HG02798 (cell line): ENCODE results near the gene PECR.
"Not testable (repeated sequence)": the region's sequence is repeated elsewhere in the genome, so short reads cannot be mapped to it uniquely, and the experiment has no call there.

ENCODE experiments used
- ATAC-seq: cut with Tn5 transposase; IDR thresholded peaks from one replicate; pipeline ENCODE4 v1.9.1; 2021; ENCODE audit warnings: mild to moderate bottlenecking; ENCODE audit not compliant: unreplicated experiment, poor library complexity

Gene PECR

GRCh38 chr2:216034065-216034464, 47.5 kb downstream of the PECR start:
- ATAC-seq, result peak; percentile 47

DNA sequence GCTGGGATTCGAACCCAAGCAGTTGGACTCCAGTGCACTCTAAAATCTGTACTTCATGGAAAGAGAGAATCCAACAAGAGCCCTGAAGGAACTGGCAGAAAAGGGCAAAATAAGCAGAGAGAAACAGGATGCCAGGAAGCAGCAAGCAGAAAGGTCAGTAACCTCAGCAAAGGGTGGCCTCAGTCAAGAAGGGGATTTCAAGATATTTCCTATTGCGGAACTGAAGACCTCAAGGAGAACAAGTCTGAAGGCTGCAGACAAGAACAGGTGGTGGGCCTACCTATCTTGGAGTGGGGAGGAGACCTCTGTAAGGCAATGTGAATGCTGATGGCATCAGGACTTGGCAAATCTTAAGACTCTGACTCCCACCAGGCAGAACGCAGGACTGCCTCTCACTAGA, 48.2 kb downstream of the PECR start:
- ATAC-seq, result peak; percentile 30

GRCh38 chr2:216031960-216032689, 49.5 kb downstream of the PECR start:
- ATAC-seq, result peak; percentile 79

DNA sequence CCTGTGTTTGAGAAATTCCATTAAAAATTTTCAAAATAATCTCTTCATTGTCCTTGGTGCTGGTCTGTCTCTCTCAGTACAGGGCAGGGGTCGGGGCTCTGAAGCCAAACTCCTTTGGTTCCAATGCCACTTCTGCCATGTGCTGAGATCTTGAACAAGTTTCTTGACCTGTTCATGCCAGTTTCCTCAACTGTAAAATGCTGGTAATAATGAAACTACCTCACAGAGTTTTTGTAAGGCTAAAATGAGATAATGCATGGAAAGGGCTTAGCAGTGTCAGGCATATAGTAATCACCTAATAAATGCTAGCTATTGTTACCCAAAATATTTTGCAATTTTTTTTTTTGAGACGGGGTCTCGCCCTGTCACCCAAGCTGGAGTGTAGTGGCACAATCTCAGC, 51.4 kb downstream of the PECR start:
- no peak for ATAC-seq

- no peak for ATAC-seq
Measured at GRCh38 chr2:216029416-216030129, 52.0 kb downstream of the PECR start.

DNA sequence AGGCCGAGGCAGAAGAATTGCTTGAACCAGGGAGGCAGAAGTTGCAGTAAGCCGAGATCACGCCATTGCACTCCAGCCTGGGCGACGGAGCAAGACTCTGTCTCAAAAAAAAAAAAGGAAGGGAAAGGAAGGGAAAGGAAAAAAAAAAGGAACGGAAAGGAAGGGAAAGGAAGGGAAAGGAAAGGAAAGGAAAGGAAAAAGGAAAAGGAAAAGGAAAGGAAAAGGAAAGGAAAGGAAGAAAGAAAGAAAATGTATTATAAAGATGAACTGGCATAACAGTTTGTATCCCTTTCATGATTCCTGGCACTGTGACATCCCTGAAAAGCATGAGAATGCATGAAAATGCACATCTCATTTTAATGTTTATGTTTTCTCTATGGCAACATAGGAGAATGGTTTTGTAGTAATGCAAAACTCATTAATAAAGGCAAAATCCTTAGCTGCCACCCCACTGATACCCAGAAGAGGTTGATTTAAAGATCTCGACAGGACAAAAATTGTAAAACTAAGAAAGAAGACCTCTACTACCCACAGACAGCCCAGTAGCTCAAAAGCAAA, 56.8 kb downstream of the PECR start:
- ATAC-seq, result no peak

- ATAC-seq, result peak; percentile 91
Measured at GRCh38 chr2:216023055-216023648, 58.5 kb downstream of the PECR start.

DNA sequence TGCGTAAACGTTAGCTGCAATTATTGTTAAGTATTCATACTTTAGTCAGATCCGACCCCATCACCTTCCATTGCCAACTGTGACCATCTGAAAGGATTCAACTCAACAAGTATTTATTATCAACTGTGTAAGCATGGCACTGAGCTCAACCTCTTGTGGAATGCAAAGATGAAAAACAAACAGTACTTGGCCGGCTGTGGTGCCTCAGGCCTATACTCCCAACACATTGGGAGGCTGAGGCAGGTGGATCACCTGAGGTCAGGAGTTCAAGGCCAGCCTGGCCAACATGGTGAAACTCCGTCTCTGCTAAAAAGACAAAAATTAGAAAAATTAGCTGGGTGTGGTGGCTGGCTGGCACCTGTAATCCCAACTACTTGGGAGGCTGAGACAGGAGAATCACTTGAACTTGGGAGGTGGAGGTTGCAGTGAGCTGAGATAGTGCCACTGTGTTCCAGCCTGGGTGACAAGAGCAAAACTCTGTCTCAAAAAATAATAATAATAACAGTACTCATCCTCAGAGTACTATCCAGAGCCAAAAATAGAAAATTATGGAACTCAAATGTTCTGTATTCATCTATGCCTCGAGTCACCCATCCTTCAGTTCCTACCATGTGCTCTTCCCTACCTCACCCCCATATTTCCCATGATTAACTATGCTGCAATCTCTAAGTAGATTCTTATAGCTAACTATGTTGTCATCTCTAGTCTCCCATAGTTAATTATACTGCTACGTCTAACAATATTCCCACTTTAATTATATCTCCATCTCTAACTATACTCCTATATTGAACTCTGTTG, 59.6 kb downstream of the PECR start:
- ATAC-seq, result no peak

DNA sequence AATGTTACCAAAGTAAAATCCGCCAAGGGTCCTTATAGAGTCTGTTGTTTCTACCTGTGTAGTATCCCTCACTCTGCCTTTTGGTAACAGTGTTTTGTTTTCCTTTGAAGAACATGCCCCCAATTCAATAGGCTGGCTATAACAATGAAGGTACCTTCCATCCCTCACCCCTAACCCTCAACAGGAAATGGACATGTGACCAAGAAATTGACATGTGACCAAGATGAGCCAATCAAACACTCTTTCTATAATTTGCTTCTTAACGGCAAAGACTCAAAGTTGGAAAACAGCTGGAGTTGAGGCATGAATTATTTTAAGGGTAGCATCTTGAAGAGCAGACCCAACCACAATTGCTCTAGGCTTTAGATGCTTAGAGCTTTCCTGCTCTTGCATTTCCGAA, 62.9 kb downstream of the PECR start:
- ATAC-seq, result no peak

- ATAC-seq, result peak; percentile 38
Measured at GRCh38 chr2:216017365-216017764, 64.2 kb downstream of the PECR start.

GRCh38 chr2:216016581-216016980, 65.0 kb downstream of the PECR start:
- ATAC-seq, result no peak

DNA sequence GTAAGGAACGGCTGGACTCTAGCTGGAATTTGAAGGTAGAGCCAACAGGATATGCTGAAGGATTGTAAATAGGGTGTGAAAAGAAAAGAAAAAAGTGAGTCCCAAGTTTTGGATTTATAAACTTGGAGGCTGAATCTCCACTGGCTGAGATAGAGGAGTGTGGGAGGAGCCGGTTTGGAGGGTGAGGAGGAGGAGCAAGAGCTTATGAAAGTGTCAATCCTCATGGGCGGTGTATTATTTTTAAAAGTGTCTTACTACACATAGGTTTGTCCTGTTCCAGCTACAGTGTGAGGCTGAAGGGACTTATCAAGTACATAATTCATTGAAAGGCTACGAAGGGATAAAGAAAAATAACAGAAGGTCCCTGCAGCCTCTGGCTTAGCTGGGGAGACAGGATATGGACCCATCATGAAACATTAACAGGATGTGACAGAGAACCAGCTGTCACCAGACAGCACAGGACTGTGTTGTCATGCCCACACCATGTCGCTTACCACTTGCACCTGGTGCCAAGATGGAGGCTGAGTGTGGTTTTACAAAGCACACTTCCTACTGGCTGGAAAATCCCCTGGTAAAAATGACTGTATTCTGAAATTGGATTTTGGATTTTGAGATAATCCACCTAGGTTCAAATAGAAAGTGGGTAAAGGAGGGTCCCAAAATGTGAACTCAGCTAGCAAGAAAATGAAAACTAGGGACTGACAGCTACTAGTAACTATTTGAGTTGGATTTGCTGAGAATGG, 65.7 kb downstream of the PECR start:
- peak; percentile 84 for ATAC-seq

GRCh38 chr2:216014986-216015385, 66.6 kb downstream of the PECR start:
- ATAC-seq, result no peak

DNA sequence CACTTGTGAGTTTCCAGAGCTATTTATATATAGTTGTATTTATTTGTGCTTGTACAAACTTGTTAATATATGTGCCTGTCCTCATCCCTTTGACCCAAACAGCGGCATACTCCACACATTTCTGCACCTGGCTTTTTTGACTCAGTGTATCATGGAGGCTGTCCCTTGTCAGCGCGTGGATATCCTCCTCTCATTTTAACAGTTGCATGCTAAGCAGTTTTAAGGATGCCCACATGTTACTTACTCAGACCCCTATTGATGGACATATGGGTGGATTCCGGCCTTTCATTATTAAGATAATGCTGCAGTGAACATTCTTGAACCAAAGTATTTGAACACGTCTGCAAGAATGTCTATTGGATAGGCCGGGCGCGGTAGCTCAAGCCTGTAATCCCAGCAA, 67.6 kb downstream of the PECR start:
- ATAC-seq, result no peak

DNA sequence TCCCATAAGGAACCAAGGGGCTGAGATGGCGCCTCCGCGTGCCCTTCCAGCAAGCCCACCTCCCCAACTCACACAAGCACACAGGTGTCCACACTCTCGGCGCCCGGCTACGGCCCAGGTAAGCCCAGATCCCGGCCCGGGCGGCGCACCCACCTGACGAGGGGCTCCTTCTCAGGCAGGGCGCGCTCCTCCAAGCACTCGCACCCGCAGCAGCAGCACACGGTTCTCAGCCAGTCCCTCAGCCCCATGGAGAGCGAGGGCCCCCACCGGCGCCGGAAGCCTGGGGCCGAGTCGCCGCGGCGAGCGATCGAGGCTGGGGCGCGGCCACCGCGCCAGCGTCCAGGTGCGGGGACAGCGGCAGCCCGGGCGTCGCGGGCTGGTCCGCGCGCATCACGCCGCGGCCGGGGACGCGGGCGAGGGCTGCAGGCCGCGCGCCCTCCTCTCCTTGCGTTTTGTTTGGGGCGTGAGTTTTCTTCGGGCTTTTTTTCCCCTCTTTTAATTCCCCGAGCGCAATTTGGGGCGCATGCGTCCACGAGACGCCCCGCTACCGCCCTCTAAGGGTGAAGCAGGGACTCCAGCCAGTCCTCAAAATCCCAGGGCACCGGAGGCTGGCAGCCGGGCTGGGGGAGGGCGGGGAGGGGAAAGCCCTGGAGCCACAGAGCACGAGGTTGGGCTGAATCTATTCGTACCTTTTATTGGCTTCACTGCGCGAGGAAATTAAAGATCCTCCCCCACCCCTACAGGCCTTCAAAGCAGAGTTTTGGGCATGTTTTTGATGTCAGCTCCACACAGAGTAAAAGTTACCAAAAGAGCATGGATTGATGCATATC, 68.3 kb downstream of the PECR start, which contains the start of gene MREG:
Gene MREG (minus strand): TSS at position 472 of the 830 bp plus-strand sequence. CDS start 224 bp downstream, at position 248.
- ATAC-seq, result peak; percentile 51

GRCh38 chr2:216012830-216013079, 68.9 kb downstream of the PECR start:
- ATAC-seq, result no peak

DNA sequence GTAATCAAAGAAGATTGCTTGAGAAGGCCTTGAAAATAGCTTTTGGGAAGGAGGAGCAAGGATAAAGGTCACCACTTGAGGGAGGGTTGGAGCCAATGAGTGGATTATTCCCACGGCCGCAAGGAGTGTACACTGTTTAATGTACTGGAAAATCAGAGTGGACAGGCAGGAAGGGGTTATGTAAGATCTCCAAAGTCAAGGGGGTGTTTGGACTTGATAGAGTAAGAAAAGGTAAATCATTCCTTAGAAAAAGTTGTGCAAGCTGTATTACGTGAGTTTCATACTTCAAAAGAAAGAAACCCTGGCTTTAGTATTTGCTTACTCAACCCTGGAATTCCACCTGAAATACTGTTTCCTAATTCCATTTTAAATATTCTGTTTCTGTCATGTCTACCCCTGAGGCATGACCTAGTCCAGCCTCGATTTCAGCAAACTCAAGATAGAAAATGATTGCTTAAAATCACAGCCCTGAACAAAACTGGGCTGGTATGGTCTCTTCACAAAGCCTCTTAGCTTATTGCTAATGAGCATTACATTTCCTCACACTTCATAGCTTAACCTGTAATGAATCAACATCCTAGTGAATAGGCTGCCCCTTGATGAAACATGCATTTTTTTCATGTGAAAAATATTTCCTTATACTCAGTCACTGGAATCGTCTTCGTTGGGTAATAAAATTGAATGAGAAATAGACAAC, 69.3 kb downstream of the PECR start:
- no peak for ATAC-seq

DNA sequence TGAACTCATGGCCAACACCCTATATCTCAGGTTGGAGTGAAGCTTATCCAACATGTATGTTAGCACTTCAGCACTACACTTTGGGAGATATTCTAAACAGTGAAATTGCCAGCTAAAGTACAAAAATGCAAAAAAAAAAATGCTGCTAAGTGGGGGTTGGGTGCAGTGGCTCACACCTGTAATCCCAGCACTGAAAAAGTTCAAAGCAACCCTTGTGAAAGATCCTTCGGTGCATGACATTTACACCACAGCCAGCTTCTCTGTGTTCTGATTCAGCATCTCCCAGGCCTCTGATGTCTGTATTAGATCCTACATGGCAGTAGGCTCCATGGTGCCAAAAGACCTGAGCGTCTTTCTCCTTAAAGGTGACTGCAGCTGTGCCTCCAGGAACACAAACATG, 72.4 kb downstream of the PECR start:
- not testable (repeated sequence) for ATAC-seq
